Type B pancreatic cell (in vitro differentiated cells): ENCODE results near the gene ANKRD31. TPM values are rescaled to one million over a fixed set of nuclear protein-coding genes. Genes with fewer than 3 reads are reported as not detected.

Source experiments
- DNase-seq: peaks from one replicate; pipeline ENCODE4 v3.0.0; 2021; ENCODE audit warnings: mixed read lengths; ENCODE audit not compliant: unreplicated experiment; ENCODE audit errors: extremely low spot score
- H3K27ac Mint-ChIP-seq: 2 replicates; pipeline ENCODE4 v1.8.0; 2021; ENCODE audit warnings: mild to moderate bottlenecking, mixed read lengths
- H3K27me3 Mint-ChIP-seq: 2 replicates; pipeline ENCODE4 v1.8.0; 2021; ENCODE audit warnings: mixed read lengths
- H3K36me3 Mint-ChIP-seq: 2 replicates; pipeline ENCODE4 v1.8.0; 2021; ENCODE audit warnings: mixed read lengths
- H3K4me1 Mint-ChIP-seq: one replicate; pipeline ENCODE4 v1.8.0; 2021; ENCODE audit warnings: mixed read lengths; ENCODE audit not compliant: unreplicated experiment
- H3K4me3 Mint-ChIP-seq: 2 replicates; pipeline ENCODE4 v1.8.0; 2021; ENCODE audit warnings: mild to moderate bottlenecking, mixed read lengths
- H3K9me3 Mint-ChIP-seq: 2 replicates; pipeline ENCODE4 v1.8.0; 2021; ENCODE audit warnings: mixed read lengths
- CTCF ChIP-seq: fragments of 200-600 bp; sonication (generic); conservative IDR thresholded peaks from 2 replicates; pipeline ENCODE4 v1.5.0; 2021; ENCODE audit warnings: antibody characterized with exemption, mild to moderate bottlenecking
- total RNA-seq: library from RNA; stranded (reverse); gene quantifications from 2 replicates; pipeline ENCODE4 v1.2.1, GENCODE V29; 2021; ENCODE audit warnings: low replicate concordance

The ANKRD31 gene
- total RNA-seq, 1 donor from 2014 or later = 0.34 TPM

- no peaks in the 10 kb centered on the region for H3K9me3 Mint-ChIP-seq
- H3K4me3 Mint-ChIP-seq = no peak overlapping the region
- H3K27ac Mint-ChIP-seq = no peak overlapping the region
- no peaks in the 10 kb centered on the region for H3K4me1 Mint-ChIP-seq
- no peak for DNase-seq
- H3K27me3 Mint-ChIP-seq = no peaks in the 10 kb centered on the region
- TF ChIP-seq CTCF = no peak
- no peaks in the 10 kb centered on the region for H3K36me3 Mint-ChIP-seq
Measured at GRCh38 chr5:75199071-75199470, 37.6 kb downstream of the ANKRD31 start.

- no peak for DNase-seq
- Mint-ChIP-seq H3K9me3 (no peaks in the 10 kb centered on the region), H3K4me3 (no peak overlapping the region), H3K4me1 (no peaks in the 10 kb centered on the region), H3K36me3 (no peaks in the 10 kb centered on the region), H3K27me3 (no peaks in the 10 kb centered on the region), H3K27ac (no peak overlapping the region)
- TF ChIP-seq CTCF = no peak
Measured at GRCh38 chr5:75197745-75198144, 38.9 kb downstream of the ANKRD31 start.

- no peak for DNase-seq
- no peak overlapping the region for H3K4me3 Mint-ChIP-seq
- no peaks in the 10 kb centered on the region for H3K9me3 Mint-ChIP-seq
- H3K27me3 Mint-ChIP-seq = no peaks in the 10 kb centered on the region
- H3K36me3 Mint-ChIP-seq = no peaks in the 10 kb centered on the region
- TF ChIP-seq CTCF = no peak
- no peak overlapping the region for H3K27ac Mint-ChIP-seq
- H3K4me1 Mint-ChIP-seq = no peaks in the 10 kb centered on the region
Measured at GRCh38 chr5:75192804-75193203, 43.9 kb downstream of the ANKRD31 start.

- no peaks in the 10 kb centered on the region for H3K27me3 Mint-ChIP-seq
- no peak for TF ChIP-seq CTCF
Measured at GRCh38 chr5:75192264-75192663, 44.4 kb downstream of the ANKRD31 start.

GRCh38 chr5:75190227-75190626, 46.5 kb downstream of the ANKRD31 start:
- no peak for TF ChIP-seq CTCF
- H3K36me3 Mint-ChIP-seq = no peaks in the 10 kb centered on the region

More at GRCh38 chr5:75192264-75192663, 44.4 kb downstream of the ANKRD31 start:
- DNase-seq = no peak
- Mint-ChIP-seq H3K4me3 (no peak overlapping the region), H3K9me3 (no peaks in the 10 kb centered on the region), H3K36me3 (no peaks in the 10 kb centered on the region), H3K27ac (no peak overlapping the region), H3K4me1 (no peaks in the 10 kb centered on the region)

GRCh38 chr5:75189353-75189752, 47.3 kb downstream of the ANKRD31 start:
- Mint-ChIP-seq H3K27me3 (no peaks in the 10 kb centered on the region), H3K27ac (no peak overlapping the region), H3K4me1 (no peaks in the 10 kb centered on the region), H3K36me3 (no peaks in the 10 kb centered on the region), H3K9me3 (no peaks in the 10 kb centered on the region), H3K4me3 (no peak overlapping the region)
- TF ChIP-seq CTCF = no peak
- no peak for DNase-seq

More at GRCh38 chr5:75190227-75190626, 46.5 kb downstream of the ANKRD31 start:
- no peak for DNase-seq
- Mint-ChIP-seq H3K9me3 (no peaks in the 10 kb centered on the region), H3K27me3 (no peaks in the 10 kb centered on the region), H3K27ac (no peak overlapping the region), H3K4me3 (no peak overlapping the region), H3K4me1 (no peaks in the 10 kb centered on the region)
